IMR-90 (cell line): ENCODE measurements around the gene HPGDS. TPM values are rescaled to one million over a fixed set of nuclear protein-coding genes. Genes with fewer than 3 reads are reported as not detected.

Source experiments
- ATAC-seq: fragments of 200-7000 bp; cut with Tn5 transposase; 2 replicates; pipeline ENCODE4 v1.9.1; 2020; ENCODE audit warnings: low read depth, mild to moderate bottlenecking, moderate library complexity
- BruUV-seq: library from RNA; stranded (reverse); fragments of 400-500 nt; replicated peaks from 2 replicates; lab custom pipeline; 2021; lab: Mats Ljungman, UMichigan
- CTCF ChIA-PET: fragments of 300-600 bp; formaldehyde crosslinking; extraction: SDS; loops from one replicate; lab custom pipeline; 2021; ENCODE audit warnings: antibody characterized with exemption; lab: Yijun Ruan, JAX
- POLR2A ChIA-PET: fragments of 300-600 bp; sonication (Branson Sonifier 250); formaldehyde crosslinking; loops from one replicate; lab custom pipeline; 2022; ENCODE audit warnings: antibody characterized with exemption; ENCODE audit not compliant: unreplicated experiment; lab: Charles Lee
- DNase-seq: peaks from one replicate; pipeline ENCODE4 v3.0.0; 2013
- H2AFZ ChIP-seq: replicated peaks from 2 replicates; pipeline ENCODE3; 2013; ENCODE audit warnings: low read length, mild to moderate bottlenecking; ENCODE audit not compliant: poor library complexity
- H2AK5ac ChIP-seq: 2 replicates; pipeline ENCODE4 v1.6.1; 2013; ENCODE audit warnings: low read depth, low read length, inconsistent platforms
- H2AK9ac ChIP-seq: replicated peaks from 2 replicates; pipeline ENCODE3; 2013; ENCODE audit warnings: mild to moderate bottlenecking, low read depth, low read length, moderate library complexity; ENCODE audit not compliant: poor library complexity
- H2BK120ac ChIP-seq: 2 replicates; pipeline ENCODE4 v1.6.1; 2013; ENCODE audit warnings: low read depth, low read length, inconsistent platforms
- H2BK15ac ChIP-seq: 3 replicates; pipeline ENCODE4 v1.6.1; 2013; ENCODE audit warnings: low read depth, low read length, inconsistent platforms
- H2BK20ac ChIP-seq: 2 replicates; pipeline ENCODE4 v1.6.1; 2013; ENCODE audit warnings: low read depth, mild to moderate bottlenecking, inconsistent platforms, low read length, moderate library complexity
- H2BK5ac ChIP-seq: 2 replicates; pipeline ENCODE4 v1.6.1; 2013; ENCODE audit warnings: mild to moderate bottlenecking, low read depth, low read length, inconsistent platforms; ENCODE audit not compliant: poor library complexity, severe bottlenecking
- H3K14ac ChIP-seq: replicated peaks from 2 replicates; pipeline ENCODE4 v1.6.1; 2013; ENCODE audit warnings: low read depth, low read length, inconsistent platforms
- H3K18ac ChIP-seq: 2 replicates; pipeline ENCODE4 v1.6.1; 2013; ENCODE audit warnings: low read depth, low read length, control low read depth
- H3K23ac ChIP-seq: 2 replicates; pipeline ENCODE4 v1.6.1; 2013; ENCODE audit warnings: low read depth, low read length, inconsistent platforms
- H3K27ac ChIP-seq: 2 replicates; pipeline ENCODE4 v1.5.1; 2013; ENCODE audit warnings: mild to moderate bottlenecking, control low read depth, low read length; ENCODE audit not compliant: insufficient read depth
- H3K27me3 ChIP-seq: 2 replicates; pipeline ENCODE4 v1.6.1; 2013; ENCODE audit warnings: low read length; ENCODE audit not compliant: control insufficient read depth, insufficient read depth
- H3K36me3 ChIP-seq: 2 replicates; pipeline ENCODE4 v1.6.1; 2013; ENCODE audit warnings: low read length, mixed read lengths; ENCODE audit not compliant: control insufficient read depth, insufficient read depth
- H3K4ac ChIP-seq: 2 replicates; pipeline ENCODE4 v1.6.1; 2013; ENCODE audit warnings: low read depth, low read length, inconsistent platforms
- H3K4me1 ChIP-seq: 2 replicates; pipeline ENCODE4 v1.6.1; 2013; ENCODE audit warnings: low read length, mixed read lengths; ENCODE audit not compliant: control insufficient read depth, insufficient read depth
- H3K4me2 ChIP-seq: 2 replicates; pipeline ENCODE4 v1.6.1; 2013; ENCODE audit warnings: low read depth, mild to moderate bottlenecking, control low read depth, low read length, moderate library complexity
- H3K4me3 ChIP-seq: 2 replicates; pipeline ENCODE4 v1.5.1; 2013; ENCODE audit warnings: low read depth, mild to moderate bottlenecking, control low read depth, low read length, moderate library complexity; ENCODE audit not compliant: insufficient read depth
- H3K56ac ChIP-seq: 2 replicates; pipeline ENCODE4 v1.6.1; 2013; ENCODE audit warnings: low read length, inconsistent platforms; ENCODE audit not compliant: insufficient read depth; ENCODE audit errors: extremely low read depth
- H3K79me1 ChIP-seq, 2 experiments: 2 replicates each; pipeline ENCODE4 v1.6.1; 2013; ENCODE audit warnings: low read length in 2 of 2, inconsistent platforms in 1 of 2, low read depth in 1 of 2
- H3K9ac ChIP-seq: 2 replicates; pipeline ENCODE4 v1.6.1; 2013; ENCODE audit warnings: low read depth, low read length, control low read depth
- H3K9me1 ChIP-seq: 2 replicates; pipeline ENCODE4 v1.6.1; 2013; ENCODE audit warnings: low read length, inconsistent platforms; ENCODE audit not compliant: insufficient read depth
- H3K9me3 ChIP-seq: 2 replicates; pipeline ENCODE4 v1.6.1; 2013; ENCODE audit warnings: low read length; ENCODE audit not compliant: control insufficient read depth, insufficient read depth
- H4K20me1 ChIP-seq: 2 replicates; pipeline ENCODE4 v1.6.1; 2013; ENCODE audit warnings: low read length, inconsistent platforms; ENCODE audit not compliant: insufficient read depth
- H4K5ac ChIP-seq: 2 replicates; pipeline ENCODE4 v1.6.1; 2013; ENCODE audit warnings: mild to moderate bottlenecking, low read depth, low read length, control low read depth
- H4K8ac ChIP-seq, 2 experiments: 2 replicates each; pipeline ENCODE4 v1.6.1; 2013; ENCODE audit warnings: low read depth in 2 of 2, low read length in 2 of 2, control low read depth in 1 of 2, inconsistent platforms in 1 of 2
- H4K91ac ChIP-seq: 2 replicates; pipeline ENCODE4 v1.6.1; 2013; ENCODE audit warnings: low read depth, low read length, inconsistent platforms; ENCODE audit not compliant: insufficient read depth
- BHLHE40 ChIP-seq: fragments of 150-350 bp; IDR thresholded peaks from 2 replicates; pipeline ENCODE4 v1.6.1; 2016; ENCODE audit warnings: mild to moderate bottlenecking, low read depth, low read length
- CHD1 ChIP-seq: IDR thresholded peaks from 2 replicates; pipeline ENCODE4 v1.6.1; 2012; ENCODE audit warnings: low read depth, low read length, improper control_type of control experiment
- FOS ChIP-seq: fragments of 150-350 bp; IDR thresholded peaks from 2 replicates; pipeline ENCODE4 v1.6.1; 2016; ENCODE audit warnings: low read depth, low read length
- POLR2A ChIP-seq: IDR thresholded peaks from 2 replicates; pipeline ENCODE4 v1.6.1; 2012; ENCODE audit warnings: mild to moderate bottlenecking, low read depth, low read length
- RAD21 ChIP-seq: IDR thresholded peaks from 2 replicates; pipeline ENCODE4 v1.6.1; 2012; ENCODE audit warnings: low read length, improper control_type of control experiment
- SMC3 ChIP-seq: fragments of 150-350 bp; IDR thresholded peaks from 2 replicates; pipeline ENCODE4 v1.6.1; 2016; ENCODE audit warnings: low read depth, mild to moderate bottlenecking, antibody characterized with exemption, low read length, moderate library complexity
- USF2 ChIP-seq: fragments of 150-350 bp; IDR thresholded peaks from 2 replicates; pipeline ENCODE4 v1.6.1; 2017; ENCODE audit warnings: mild to moderate bottlenecking, antibody characterized with exemption, low read length, low read depth
- WGBS, 2 experiments: methylation state at CpG; one replicate each; pipeline versions ENCODE4 v1.1.5 to v1.1.7; 2013; ENCODE audit warnings: missing lambda C conversion rate in 2 of 2; ENCODE audit not compliant: insufficient read length in 1 of 2; ENCODE audit errors: extremely low coverage in 2 of 2; 5-methylcytosine and 5-hydroxymethylcytosine counted together
- dilution Hi-C: fragments of 300-500 bp; cut with HindIII; formaldehyde crosslinking; loops from one replicate; pipeline ENCODE4 v1.14.3; 2018; ENCODE audit warnings: low sequenced_read_pairs; ENCODE audit not compliant: unreplicated experiment
- in situ Hi-C: fragments of 300-500 bp; cut with MboI; formaldehyde crosslinking; loops from 3 replicates; pipeline ENCODE4 v1.14.3; 2019; ENCODE audit warnings: low sequenced_read_pairs, inconsistent platforms, mixed read lengths
- intact Hi-C: fragments of 100-400 bp; cut with micrococcal nuclease; formaldehyde crosslinking; loops from 2 replicates; pipeline ENCODE4 v1.10.0; 2022
- polyA plus RNA-seq, 3 experiments: library from polyadenylated mRNA; depleted of rRNA; stranded (reverse); fragments of >200 nt; gene quantifications; 2 replicates each; pipeline ENCODE4 v1.2.3, GENCODE V29; 2012; ENCODE audit warnings: low replicate concordance in 1 of 3
- total RNA-seq: library from RNA; depleted of rRNA; stranded (reverse); fragments of >200 nt; gene quantifications from 2 replicates; pipeline ENCODE4 v1.2.3, GENCODE V29; 2012
- TF ChIP-seq, protein P1 (sequence below): fragments of 150-350 bp; IDR thresholded peaks from 2 replicates; pipeline ENCODE4 v1.6.1; 2016; ENCODE audit warnings: low read depth, mild to moderate bottlenecking, low read length, moderate library complexity, borderline replicate concordance

Gene HPGDS
- total and polyA plus RNA-seq, 2 of the 4 experiments (the other 2 are of a cell fraction), result not detected

GRCh38 chr4:94354474-94354896 is 11.8 kb upstream of the HPGDS start:
- Histone ChIP-seq H3K18ac (no peak overlapping the region), H3K27me3 (peaks cover 10% of the 10 kb centered on the region), H2AK5ac (no peak overlapping the region), H3K14ac (no peak overlapping the region), H4K91ac (no peak overlapping the region), H2AFZ (no peak overlapping the region), H3K36me3 (no peaks in the 10 kb centered on the region), H2BK120ac (no peak overlapping the region), H4K5ac (no peak overlapping the region), H3K79me1 (no peaks in the 10 kb centered on the region), H3K4me1 (no peaks in the 10 kb centered on the region), H2BK20ac (no peak overlapping the region), H2BK15ac (no peak overlapping the region), H3K9me1 (no peaks in the 10 kb centered on the region), H3K9ac (no peak overlapping the region), H3K56ac (no peak overlapping the region), H2AK9ac (no peak overlapping the region), H3K9me3 (no peaks in the 10 kb centered on the region), H3K4me2 (no peak overlapping the region), H3K4me3 (no peak overlapping the region), H2BK5ac (no peak overlapping the region), H4K8ac (no peak overlapping the region), H3K27ac (no peak overlapping the region), H4K20me1 (no peaks in the 10 kb centered on the region), H3K23ac (no peak overlapping the region), H3K4ac (no peak overlapping the region)
- ATAC-seq (no peak), DNase-seq (no peak)
- 62% methylated on average over 2 of the region's 6 CpGs; no CpG with 5 or more reads in 1 of the 2 experiments for WGBS, 2 experiments
- CTCF ChIA-PET, result no interaction called here
- dilution Hi-C loops, result no loop called here
- in situ Hi-C loops, result no loop called here
- intact Hi-C loops, result no loop called here
- BruUV-seq, result no TSS peak
- no peak for TF ChIP-seq CHD1
- TF ChIP-seq RAD21, result no peak
- TF ChIP-seq POLR2A, result no peak
- TF ChIP-seq, protein P1, sequence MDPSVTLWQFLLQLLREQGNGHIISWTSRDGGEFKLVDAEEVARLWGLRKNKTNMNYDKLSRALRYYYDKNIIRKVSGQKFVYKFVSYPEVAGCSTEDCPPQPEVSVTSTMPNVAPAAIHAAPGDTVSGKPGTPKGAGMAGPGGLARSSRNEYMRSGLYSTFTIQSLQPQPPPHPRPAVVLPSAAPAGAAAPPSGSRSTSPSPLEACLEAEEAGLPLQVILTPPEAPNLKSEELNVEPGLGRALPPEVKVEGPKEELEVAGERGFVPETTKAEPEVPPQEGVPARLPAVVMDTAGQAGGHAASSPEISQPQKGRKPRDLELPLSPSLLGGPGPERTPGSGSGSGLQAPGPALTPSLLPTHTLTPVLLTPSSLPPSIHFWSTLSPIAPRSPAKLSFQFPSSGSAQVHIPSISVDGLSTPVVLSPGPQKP, result no peak
- no peak for TF ChIP-seq USF2
- no peak for TF ChIP-seq SMC3
- no peak for TF ChIP-seq BHLHE40
- TF ChIP-seq FOS, result no peak
- POLR2A ChIA-PET, result no interaction called here
